HK-2 (cell line): ENCODE measurements around the gene TMEM131.

Experiments used
- DNase-seq: peaks from one replicate; pipeline ENCODE4 v3.0.0-alpha.2; 2018; ENCODE audit not compliant: unreplicated experiment

The TMEM131 gene

DNA sequence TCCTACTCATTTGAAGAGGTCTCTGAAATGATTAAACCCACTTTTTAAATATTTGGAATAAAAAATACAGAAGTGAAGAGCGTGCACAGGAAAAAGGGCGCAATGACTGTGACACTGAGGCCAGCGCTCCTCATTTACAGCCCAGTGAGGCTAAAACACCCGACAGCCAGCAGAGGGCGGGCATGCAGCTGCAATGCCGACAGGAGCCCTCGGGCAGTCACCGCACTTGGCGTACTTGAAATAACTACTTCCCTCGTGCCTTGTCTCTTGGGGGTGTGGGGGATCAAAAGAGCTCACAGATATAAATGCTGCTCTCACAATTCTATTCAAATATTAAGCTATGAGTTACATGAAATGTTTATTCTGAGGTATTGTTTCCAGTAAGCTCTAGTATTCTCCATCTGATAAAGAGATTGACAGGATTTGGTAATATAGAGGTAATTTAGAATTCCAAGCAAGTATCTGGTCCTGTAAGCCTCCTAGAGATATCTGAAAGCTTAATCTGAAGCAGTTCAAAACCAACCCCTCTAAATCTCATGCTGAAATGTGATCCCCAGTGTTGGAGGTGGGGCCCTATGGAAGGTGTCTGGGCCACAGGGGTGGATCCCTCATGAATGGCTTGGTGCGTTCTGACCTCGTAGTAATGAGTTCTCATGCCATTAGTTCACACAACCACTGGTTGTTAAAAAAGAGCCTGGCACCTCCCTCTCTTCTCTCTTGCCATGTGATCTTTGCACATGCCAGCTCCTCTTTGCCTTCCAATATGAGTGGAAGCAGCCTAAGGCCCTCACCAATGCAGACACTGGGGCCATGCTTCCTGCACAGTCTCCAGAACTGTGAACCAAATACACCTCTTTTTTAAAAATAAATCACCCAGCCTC lies 188.8 kb downstream of the TMEM131 start:
- peak; percentile 49 for DNase-seq

DNA sequence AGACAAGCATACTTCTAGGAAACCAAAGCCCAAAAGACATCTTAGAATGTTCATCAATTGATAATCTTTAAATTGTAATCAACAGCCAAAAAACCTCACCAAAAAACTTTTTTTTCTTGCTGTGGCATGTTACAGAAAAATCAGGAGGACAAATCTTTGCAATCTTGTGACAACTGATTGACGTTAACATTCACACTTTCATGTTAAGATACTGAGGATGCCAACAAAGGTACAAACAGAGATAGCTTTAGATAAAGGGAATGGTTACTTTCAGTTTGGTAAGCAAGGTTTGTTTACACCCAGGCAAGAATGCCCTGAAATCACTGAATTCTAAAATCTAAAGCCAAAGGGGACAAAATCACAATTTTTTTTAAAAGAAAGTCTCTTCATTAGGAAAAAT lies 190.0 kb downstream of the TMEM131 start:
- no peak for DNase-seq

DNA sequence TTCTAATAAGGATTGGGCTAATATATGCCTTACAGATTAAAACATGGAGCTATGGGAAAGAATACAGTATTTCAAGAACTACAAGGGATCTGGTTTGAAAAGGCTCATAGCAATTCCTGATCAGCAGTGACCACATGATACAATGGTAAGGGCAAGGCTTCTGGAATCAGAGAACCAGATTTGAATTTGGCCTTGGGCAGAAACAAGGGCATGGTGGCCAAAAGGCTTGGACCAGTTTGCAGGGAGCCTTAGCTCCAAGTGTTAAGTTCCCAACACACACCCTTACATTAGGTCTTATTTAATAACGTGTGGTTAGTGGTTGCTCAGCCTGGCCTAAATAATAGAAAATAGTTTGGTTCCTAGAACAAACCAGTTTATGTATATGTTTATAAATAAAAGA lies 194.7 kb downstream of the TMEM131 start:
- DNase-seq: no peak

DNA sequence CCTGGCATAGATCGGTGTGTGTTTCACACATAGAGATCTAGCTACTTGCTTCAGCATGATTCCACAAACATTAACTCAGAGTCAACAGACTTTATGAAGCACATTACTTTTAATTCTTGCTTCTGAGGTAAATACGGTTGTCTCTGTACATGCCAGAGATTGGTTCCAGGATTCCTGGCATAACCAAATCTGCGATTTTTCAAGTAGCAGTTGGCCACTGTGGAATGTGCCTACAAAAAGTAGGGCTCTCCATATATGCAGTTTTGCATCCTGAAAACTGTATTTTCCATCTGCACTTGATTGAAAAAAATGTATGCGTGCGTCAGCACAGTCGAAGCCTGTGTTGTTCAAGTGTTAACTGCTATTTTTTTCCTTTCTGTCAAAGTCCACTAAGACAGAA lies 197.3 kb downstream of the TMEM131 start:
- DNase-seq: no peak

DNA sequence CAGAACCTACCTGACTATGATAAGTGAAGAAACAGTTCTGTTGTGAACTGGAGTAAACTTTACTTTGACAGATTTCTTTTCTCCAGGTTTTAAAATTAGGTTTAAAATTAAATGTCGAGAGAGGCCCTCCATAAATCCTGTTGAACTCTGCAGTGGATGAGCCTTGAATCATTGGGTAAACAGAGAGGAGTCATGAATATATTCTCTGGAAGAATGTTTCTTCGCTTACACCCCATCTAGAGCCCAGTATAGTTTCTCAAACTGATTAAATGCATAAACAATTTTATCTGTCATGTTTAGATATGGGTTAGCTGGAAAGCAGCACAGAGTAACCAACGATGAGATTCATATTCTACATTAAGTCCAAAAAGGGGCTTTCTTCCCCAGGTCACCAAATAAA lies 198.4 kb downstream of the TMEM131 start:
- no peak for DNase-seq

DNA sequence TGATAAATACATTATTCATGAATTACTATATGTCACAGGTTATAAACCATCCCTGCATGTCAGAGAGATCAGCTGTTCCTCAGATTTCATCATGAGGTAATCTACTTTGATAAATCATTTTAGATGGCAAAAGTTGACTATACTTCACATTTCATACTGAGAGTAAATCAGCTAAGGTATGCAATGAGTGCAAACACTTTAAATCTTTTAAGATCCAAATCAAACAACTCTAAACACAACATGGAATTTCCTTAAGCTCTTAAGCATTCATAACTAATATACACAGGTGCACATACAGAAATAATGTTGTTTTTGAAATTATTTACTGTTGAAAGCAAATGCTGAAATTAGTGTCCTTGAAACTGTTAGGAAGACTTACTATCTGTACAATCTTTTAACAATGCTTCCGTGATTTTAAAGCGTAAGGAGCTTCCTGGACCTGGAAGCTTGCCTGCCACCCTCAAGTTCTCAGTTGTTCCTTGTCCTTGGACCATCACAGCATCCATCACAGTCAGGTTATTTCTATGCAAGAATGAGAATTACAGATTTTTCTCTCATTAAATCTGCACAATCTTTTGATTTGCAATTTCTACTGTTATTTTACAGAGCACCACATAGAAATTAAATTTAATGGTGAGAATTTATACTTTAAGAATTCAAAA lies 199.2 kb downstream of the TMEM131 start:
- no peak for DNase-seq

DNA sequence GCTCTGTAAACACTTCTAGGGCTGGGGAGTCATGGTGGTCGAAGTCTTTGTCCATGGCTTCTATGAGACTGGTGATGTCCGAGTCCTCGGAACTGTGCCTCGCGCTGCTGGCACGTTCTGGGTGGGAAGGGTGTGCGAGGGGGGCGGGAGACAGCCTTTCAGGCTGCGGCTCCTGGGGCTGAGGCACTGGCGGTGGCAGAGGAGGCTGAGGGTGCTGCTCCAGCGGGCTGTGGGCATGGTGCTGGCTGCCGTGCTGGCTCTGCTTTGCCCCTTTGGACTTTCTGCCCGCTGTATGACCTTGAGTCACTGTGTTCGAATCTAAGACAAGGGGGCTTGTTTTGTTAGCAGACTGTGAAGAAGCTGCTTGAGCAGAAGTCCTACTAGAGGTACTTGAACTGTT lies 203.3 kb downstream of the TMEM131 start:
- DNase-seq: no peak

DNA sequence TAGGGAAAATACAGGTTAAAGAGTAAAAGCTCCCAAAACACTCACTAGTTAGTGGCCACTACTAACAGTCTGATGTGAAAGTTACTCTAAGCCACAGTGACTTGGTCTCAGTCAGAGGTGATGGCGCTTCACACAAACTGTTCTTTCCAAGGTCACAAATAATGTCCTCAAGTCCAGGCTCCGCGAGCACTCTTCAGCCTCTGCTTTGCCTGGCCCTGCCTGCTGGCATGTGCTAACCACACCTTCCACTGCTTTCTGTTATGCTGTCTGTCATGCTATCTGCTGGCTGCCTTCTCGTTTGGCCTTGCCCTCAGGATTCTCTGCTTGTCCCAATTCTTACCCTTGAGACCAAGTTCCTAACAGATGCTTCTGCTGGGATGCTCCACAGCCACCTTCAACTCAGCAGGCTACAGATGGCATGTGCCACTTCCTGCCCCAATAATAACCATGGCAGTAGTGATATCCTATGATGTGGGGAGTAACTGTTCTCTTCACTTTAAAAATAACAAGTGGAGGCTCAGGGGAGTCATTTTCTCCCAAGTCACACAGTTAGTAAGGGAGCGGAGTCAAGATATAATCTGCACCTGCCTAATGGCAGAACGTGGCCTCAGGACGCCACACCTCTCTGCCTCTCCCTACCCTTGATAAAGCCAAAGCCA lies 206.6 kb downstream of the TMEM131 start:
- no peak for DNase-seq

DNA sequence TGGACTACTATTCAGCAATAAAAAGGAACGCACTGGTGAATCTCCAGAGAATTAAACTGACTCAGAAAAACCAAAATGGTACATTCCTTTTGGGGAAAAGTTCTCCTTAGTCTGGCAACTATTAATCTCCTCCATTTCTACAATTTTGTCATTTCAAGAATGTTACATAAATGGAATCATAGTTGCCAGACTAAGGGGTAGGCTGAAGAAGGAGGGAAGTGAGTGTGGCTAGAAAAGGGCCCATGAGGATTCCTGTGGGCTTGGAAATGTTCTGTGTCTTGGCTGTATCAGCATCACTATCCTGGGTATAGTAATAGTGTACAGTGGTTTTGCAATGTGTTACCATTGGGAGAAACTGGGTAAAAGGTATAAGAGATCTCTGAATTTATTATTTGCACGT lies 209.9 kb downstream of the TMEM131 start:
- no peak for DNase-seq

DNA sequence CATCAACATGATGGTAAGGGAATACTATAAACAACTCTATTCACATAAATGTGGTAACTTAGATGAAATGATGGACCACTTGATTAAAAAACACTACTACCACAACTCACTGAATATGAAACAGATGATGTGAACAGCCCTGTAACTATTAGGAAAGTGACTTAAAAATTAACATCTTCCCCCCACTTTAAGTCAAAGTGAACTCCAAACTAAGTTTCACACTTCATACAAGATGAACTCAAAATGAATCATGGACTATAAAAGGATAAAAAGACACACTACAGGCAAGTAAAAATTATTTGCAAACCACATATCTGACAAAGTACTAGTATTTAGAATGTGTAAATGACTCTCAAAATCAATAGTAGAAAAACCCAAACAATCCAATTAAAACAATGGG lies 210.8 kb downstream of the TMEM131 start:
- no peak for DNase-seq

DNA sequence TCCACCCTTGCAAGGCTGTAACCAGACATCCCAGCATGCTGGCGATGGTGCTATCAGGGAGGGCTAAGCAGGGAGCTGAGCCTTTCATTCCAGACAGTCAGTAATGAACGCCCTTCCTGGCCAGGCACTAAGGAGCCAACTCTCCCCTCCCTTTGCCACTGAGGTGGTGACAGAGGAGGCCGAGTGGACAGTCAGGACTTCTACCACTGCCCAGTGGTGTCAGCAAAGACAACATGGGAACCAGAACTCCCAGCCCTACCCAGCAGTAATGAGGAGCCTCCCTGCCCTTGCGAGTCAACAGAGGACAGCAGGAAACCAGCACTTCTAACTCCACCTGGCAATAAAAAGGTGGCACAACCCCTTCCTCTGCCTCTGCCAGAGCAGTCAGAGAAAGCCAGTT lies 213.8 kb downstream of the TMEM131 start:
- DNase-seq: no peak

DNA sequence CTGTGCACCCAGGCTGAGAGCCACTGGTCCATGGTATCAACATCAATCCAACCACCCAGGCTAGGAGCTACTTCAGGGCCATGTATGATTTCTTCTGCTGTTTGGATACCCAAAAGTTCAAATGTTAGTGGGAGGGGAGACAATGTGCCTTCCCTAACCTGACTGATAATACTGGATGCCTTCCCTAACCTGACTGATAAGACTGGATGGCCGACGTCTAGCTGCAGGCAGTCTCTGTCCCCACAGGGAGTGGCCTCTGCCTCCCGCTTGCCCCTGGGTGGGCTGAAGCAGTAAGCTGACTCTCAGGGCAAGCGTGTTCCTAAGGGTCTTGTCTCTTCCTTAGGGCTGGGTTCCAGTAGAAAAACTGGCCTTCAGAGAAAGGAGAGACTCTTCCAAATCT lies 216.6 kb downstream of the TMEM131 start:
- no peak for DNase-seq

DNA sequence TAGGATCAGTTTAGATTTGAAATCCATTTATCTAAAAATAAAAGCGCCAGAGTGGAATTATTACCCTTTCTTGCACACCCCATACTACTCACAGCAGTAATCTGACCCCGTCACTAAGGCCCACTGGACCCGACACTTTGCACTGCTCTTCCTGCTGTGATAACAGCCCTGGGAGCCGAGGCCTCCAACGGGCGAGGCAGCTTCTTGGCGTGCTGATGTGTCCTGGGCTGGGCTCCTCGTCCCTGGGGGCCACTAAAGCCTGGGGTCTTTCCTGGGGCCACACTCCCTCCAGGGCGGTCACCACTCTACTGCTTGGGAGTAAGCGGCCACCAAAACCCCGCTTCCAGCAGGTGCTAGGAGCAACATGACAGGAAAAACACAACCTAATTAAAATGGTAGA lies 220.7 kb downstream of the TMEM131 start:
- DNase-seq: no peak

DNA sequence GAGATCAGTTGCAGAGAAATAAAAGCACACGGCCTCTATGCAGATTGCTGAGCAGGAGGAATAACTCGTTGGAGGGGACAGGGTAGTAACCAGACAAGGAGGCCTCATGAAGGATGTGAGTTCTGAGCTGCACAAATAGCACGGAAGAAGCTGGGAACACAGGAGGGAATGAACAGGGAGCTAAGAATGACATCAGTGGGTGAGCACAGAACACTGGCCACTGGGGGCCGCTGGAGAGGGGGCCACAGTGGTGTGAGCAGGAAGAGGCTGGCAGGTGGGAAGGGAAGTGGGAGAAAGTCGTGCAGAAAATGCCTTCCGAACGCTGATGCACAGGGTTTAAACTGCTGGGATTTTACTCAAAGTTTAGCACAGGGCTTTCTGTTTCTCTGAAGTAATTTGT lies 221.3 kb downstream of the TMEM131 start:
- no peak for DNase-seq

DNA sequence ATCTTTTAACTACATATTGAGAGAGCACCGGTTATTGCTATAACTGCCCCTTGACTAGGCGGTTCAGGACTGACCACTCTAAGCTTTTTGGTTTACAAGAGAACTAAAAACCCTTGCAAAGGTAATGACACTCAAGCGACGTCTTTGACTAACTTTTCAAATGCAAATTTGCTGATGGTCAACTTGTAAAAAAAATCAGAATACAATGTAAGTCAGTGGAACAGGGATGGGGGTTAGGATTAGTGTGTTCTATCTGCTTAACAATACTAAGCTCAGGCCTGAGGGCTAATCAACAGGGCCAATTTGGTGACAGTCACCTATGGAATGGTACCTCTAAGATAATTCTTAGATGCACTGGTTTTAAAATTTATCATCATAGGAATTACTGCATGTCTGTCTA lies 225.3 kb downstream of the TMEM131 start:
- DNase-seq: no peak

DNA sequence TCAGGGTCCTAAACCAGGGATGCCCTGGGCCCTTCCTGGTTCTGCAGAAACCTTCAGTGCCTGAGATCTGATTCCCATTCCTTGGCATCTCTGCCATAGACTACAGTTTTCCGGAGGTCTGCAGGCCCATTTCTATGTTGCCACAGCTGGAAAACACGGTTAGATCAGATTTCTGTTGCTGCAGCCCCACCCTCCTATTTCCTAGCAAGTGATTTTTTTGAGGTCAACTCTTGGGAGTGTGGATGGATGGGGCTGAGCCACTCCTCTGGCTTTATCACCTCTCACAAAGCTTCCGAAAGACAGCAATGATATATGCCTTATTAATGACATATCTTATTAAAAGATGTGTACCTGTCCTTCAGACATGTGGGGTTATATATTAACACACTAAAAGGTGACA lies 226.0 kb downstream of the TMEM131 start:
- no peak for DNase-seq

DNA sequence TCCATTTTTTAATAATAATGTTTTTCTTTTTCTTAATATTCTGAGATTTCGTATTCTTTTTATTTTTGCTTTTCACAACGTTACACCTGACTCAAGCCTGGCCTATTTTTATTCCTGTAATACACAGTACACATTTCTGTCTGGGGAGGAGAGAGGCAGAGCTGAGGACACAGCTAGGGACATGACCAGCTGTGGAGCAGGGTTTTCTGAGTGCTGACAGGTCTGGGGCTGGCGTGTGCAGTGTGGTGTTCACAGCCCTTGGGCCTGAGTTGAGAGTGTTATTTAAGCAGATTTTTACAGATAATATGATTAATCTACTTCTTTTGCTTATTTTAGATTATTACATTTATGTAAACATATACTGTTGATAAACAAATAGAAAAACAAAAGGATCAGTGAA lies 226.4 kb downstream of the TMEM131 start:
- no peak for DNase-seq

DNA sequence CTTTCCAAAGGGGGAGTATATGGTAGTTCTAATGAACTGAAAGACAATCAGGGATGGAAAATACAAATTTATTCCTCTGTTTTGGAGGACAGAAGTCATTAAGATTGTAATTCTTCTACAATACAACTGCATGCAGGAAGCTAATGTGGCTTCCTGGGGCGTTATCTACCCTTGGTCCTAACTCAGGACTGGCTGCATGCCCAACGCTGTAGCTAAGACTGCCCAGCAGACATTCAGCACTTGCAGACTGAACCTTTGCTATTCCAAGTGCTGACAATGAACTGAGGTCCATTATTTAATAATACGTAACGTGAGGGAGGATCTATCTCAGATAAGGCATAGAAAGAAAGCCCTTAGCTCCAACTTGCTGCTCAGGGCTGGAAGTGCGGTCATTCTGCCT lies 229.2 kb downstream of the TMEM131 start:
- DNase-seq: no peak

DNA sequence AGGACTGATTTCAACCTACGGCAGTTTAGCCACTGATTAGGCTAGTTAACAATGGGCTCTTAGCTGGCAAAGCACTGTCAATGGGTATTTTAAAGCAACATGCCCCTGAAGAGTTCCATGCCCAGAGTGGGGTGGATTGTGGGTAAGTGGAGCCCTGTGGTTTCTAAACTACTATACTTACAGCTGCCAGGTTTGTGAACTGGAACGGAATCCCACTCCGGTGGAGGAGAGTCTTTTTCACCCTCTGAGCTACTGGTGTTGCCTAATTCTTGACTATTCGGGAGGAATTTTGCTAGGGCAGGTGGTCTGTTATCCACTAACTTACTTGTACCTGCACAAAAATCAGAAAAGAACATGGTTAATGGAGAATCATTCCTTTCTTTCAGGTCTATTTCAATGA lies 229.8 kb downstream of the TMEM131 start:
- no peak for DNase-seq

DNA sequence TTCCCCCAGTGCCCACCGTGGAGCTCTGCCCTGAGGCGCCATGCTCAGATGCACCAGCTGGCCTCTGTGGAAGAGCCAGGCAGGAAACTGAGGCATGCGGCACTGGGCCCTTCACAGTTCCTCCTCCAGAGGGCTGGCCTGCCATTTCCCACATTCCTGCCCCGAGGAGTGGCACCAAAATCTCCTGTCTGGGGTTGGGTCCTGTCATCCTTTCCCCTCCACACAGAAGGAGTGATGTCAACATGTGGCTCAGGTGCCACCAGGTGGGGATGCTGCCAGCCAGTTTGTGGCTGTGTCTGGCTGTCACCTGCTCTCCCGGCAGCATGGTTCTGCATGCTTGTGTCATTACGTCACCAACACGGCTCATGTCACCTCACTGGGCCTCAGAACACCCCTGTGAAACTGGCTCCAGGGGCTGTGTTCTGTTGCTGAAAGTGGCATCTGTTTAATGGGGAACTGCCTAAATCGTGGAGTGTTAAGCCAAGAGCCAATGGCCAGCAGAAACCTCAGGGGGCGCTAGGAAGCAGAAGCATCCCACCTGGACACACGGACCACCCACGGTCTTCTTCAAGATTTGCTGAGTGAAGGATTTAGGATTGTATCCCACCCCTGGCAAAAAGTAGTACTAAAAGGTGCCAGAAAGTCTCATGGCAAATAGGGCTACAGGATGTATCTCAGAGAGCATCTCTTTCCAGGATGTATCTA lies 231.0 kb downstream of the TMEM131 start:
- no peak for DNase-seq

DNA sequence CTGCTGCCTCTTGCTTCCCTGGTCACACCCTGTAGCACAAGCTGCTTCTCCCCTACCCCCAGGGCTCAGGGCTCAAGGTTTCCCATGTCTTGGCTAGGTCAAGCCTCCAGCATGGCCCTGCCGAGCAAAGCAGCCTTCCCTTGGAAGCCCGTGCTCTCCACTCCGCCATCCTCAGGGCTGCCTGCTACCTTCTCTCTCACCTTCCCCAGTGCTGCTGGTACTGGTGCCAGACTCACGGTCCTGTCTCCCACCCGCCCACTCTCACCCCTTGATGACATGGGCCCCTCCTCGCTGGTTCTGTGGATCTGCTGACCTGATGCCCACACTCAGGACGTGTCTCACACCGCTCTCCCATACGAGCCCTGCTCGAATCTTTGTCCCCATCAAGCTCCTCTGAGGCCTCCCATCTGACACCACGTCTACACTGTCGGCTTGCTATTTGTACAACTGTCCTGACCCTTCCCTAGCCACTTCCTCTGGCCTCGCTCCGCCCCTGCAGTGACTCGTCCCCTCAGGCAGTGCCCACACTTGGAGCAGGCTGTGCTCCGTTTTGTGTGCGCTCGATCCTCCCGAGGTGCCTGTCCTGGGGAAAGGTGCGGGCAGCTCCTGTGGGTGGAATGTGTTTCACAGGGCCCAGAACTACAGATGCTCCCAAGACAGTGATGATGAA lies 232.4 kb downstream of the TMEM131 start:
- peak; percentile 30 for DNase-seq

DNA sequence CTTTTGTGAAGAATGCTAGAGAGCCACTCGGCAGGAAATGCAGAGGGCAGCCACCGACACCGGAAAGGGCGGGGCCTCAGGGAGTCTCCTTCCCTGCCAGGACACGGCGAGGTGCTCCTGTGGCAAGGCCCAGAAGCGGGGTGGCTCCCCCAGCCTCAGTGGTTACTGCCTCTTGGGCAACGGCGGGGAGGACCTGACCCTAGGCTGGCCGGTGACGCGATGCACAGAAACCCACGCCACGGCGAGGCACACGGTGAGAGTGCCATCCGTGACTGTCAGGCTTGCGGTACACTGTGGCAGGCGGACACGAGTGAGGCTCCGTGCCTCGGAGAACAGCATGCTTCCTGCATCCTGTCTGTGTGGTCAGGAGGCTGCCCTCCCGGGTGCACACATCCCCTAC lies 234.6 kb downstream of the TMEM131 start:
- DNase-seq: no peak
